Measurements from ENCODE around the gene CCSER1.
"Not testable (repeated sequence)": the region's sequence is repeated elsewhere in the genome, so short reads cannot be mapped to it uniquely, and the experiment has no call there.

CCSER1 gene

GRCh38 chr4:90317785-90318184 lies 190.6 kb downstream of the CCSER1 start:
- no peak for DNase-seq

DNA sequence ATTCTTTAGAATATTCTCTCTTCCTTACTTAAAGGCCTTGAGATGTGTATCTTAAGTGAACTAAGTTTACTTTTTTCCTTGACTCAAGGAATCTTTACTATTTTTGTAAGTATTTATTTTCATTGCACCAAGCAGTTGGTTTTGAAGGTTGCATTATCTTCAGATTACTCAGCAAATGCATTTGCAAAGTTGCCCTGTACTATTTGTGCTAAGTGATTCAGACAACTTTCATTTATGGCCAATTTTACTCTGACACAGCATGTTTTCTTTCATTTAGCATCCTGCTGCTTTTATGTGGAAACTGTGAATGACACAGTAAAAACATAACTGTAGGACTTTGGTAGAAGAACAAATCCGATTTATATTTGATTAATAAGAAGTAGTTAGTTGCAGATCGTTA lies 191.0 kb downstream of the CCSER1 start:
- DNase-seq, result no peak

GRCh38 chr4:90328558-90328957 lies 201.4 kb downstream of the CCSER1 start:
- DNase-seq, result peak; percentile 28

DNA sequence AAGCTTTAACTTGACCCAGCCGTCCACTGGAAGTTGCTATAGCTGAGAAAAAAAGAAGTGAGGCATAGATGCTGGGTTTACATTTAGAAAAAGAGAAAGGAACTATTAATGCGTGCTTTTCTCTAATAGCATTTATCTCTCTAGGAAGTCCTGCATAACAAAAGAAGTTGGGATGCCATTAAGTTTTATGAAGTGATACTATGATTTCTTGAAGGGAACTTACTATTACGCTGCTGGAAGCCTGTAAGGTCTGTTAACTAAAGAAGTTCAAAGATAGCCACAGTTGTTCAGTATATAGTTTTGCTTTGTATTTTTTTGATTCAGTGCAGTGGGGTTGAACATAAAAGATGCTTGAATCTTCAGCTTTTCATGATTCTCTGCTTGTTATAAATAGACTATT lies 203.4 kb downstream of the CCSER1 start:
- DNase-seq, result no peak

DNA sequence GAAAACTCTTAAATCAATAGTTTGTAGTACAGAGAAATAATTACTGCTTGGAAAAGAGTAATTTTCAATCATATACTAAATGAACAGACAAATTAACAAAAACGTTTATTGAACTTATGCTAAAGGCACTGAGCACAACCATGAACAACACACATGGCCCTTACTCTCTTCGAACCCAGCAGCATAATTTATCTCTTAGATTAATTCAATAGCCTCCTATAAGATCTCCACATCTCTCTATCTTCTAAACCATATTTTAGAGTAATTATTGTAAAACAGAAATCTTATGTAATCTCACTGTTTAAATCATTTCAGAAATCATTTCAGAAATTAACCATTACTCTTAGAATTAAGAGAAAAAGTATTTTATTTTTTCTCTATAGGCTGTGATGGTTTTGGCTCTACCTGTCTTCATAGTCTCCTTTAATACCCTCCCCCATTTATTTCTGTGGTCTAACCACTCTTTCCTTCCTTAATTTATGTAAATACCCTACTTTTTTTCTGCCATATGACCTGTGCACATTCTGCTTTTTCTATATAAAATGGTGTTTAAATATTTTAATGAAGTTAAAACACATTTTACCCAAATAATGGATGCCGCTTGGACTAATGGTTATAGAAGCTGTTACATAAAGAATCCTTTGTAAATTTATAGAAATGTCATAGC lies 218.5 kb downstream of the CCSER1 start:
- no peak for DNase-seq

GRCh38 chr4:90349636-90350035 lies 222.4 kb downstream of the CCSER1 start:
- no peak for DNase-seq

DNA sequence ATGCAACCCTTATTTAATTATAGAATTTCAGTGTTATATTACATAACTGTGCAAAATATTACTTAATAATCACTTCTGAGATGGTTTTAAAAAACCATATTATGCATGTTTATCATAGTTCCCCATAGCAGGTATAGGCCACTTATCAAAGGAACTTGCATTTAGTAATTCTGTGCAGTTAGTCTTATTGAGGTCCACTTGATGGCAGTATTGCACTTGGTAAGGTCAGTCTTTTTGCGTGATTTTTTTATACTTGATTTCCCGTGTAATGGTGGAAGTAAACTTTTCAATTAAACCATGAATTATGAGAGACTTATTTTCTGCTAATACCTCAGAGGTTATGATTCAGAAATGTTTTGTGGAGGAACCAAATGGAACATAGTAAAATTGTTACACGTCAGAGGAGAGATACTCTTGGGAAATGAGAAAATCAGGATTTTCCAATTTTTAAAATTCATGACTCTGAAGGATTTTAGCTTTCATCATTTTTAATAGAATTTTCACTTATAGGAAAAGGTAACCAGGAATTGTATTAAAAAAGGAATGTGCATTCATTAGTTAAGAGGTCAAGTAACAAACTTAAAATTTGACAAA lies 230.0 kb downstream of the CCSER1 start:
- DNase-seq, result peak; percentile 62

DNA sequence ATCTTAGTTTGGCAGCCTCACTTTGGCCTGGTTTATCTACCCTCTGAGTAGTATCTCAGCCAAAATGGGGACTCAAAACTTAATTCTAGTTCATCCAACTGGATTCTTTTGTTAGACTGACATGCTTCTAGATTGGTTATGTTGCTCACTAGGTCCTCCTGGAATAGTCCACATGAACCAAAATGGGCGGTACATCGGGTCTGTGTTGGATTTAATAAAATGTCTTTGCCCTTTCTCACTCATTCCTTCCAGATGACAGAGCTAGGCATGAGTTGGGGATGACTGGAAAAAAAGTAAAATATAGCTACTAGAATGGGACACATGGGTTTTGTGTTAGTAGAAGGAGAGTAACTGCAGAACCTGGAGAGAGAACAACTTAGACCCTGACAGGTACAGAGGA lies 247.9 kb downstream of the CCSER1 start:
- no peak for DNase-seq

DNA sequence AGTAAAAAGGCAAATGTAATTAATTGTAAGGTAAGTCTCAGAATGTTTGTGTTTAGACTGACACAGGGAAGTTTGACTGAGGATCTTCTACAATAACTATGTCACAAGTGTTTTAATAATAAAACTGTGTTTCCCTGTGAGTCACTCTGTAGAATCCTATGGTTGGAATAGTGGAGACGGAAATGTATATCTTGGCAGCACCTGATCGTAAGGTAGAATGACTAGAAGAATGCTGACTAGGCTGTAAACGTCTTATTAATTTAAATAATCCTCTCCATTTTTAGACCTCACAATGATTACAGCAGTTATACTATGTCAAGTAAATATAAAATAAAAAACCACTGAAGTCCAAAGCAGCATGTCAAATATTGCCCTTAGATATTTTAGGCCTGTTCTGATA lies 266.0 kb downstream of the CCSER1 start:
- no peak for DNase-seq

DNA sequence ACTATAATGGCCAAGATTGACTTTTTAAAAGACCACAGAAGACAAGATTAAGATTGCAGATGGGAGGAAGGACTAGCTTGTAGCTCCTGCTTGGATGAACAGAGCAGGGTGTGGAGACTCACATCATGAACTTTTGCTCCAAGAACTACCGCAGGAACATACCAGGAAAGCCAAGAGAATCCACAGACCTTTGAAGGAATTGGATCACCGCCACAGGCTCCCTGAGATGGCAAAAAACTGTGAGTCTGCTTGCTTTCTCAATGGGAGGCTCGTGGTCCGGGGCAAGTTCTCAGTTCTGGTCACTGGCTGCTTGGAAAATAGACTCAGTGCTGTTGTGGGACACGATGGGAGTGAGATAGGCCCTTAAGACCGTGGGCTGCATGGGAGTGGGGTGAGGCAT lies 276.6 kb downstream of the CCSER1 start:
- no peak for DNase-seq

DNA sequence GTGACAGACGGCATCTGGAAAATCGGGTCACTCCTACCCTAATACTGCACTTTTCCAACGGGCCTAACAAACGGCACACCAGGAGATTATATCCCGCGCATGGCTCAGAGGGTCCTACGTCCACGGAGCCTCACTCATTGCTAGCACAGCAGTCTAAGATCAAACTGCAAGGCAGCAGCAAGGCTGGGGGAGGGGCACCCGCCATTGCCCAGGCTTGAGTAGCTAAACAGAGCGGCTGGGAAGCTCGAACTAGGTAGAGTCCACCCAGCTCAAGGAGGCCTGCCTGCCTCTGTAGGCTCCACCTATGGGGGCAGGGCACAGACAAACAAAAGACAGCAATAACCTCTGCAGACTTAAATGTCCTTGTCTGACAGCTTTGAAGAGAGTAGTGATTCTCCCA lies 280.7 kb downstream of the CCSER1 start:
- DNase-seq, result not testable (repeated sequence)

GRCh38 chr4:90412786-90413185 lies 285.6 kb downstream of the CCSER1 start:
- not testable (repeated sequence) for DNase-seq

DNA sequence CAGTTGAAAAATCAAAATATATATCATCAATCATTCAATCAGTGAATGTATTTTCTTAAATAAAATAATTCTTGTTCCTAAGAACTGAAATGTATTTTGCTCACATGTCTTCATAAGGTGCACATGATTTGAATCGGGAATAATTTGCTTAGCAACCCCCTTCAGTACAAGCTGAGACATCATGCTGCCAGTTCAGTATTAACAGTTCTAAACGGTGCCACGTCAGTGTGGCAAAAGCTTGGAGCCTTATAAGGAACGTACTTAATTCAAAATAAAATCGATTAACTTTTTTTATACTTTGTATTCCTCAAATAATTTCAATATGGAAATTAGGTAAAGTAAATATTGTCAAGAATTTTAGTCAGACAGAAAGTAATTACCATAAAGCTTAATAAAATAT lies 287.9 kb downstream of the CCSER1 start:
- no peak for DNase-seq

- peak; percentile 34 for DNase-seq
Observed at GRCh38 chr4:90419124-90419711, 292.0 kb downstream of the CCSER1 start.

DNA sequence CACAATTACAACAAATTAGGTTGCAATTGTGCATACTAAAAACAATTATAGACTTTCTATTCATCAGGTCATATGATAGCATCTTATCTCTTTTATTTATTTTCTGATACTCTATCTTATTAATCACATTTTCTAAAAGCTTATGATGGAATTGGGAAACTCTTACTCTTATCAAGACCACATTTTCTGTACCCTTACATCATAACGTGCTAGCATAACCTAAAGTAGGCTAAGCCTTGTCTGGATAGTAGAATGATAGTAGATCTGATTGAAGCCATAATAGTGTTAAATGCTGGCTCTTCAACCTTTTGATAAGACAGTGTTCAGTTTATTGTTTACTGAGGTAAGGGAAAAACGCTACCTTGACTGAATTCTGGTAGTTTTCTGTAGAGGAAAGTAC lies 294.0 kb downstream of the CCSER1 start:
- no peak for DNase-seq

GRCh38 chr4:90425893-90426292 lies 298.7 kb downstream of the CCSER1 start:
- DNase-seq, result no peak

- DNase-seq, result no peak
Observed at GRCh38 chr4:90438522-90438921, 311.3 kb downstream of the CCSER1 start.

DNA sequence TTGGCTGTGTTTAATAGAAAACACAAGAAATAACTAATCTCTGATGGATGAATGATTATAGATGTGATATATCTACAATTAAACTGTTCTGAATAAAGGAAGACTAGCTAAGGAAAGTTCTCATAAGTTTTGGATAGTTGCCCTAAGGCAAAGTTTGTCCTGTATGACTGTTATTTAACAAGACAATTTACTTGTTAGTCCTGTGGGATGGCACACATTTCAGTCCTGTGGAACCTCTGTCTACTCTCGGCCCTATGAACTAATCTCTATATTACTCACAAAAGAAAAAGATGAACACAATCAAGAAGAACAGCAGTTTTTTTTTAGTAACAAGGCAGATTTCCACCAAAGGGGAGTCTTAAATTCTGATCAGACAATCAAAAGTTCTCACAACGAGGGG lies 314.6 kb downstream of the CCSER1 start:
- no peak for DNase-seq

GRCh38 chr4:90442619-90443018 lies 315.4 kb downstream of the CCSER1 start:
- no peak for DNase-seq

DNA sequence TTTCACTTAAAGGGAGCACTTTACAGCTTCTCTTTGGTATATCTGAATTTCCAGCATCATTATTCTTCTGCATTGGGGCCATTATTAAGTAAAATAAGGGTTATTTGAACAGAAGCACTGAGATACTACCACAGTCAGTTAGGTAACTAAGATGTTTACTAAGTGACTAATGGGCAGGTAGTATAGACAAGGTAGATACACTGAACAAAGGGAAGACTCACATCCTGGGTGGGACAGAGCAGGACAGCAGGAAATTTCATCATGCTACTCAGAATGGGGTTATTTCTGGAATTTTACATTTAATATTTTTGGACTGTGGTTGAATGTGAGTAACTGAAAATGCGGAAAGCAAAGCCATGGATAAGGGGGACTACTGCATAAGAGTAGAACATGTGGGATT lies 316.0 kb downstream of the CCSER1 start:
- no peak for DNase-seq

GRCh38 chr4:90444904-90445303 lies 317.7 kb downstream of the CCSER1 start:
- DNase-seq, result no peak

DNA sequence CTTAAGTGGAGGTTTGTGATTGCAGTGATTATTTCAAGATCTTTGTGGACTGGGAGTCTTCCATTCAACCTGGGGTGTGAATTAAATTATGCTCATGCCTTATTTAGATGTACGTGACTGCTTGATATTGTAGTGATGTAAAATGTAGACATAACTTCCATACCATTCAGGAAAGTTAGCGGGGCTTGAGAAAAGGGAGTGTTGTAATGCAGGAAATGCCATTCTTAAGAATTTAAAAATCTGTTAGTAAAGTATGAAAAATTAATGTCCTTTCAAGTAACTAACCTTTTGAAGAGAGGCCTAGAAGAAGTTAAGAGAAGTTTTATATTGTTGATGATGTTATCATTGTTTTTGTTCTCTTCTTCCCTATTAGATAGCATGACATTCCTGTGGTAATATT lies 318.2 kb downstream of the CCSER1 start:
- no peak for DNase-seq

DNA sequence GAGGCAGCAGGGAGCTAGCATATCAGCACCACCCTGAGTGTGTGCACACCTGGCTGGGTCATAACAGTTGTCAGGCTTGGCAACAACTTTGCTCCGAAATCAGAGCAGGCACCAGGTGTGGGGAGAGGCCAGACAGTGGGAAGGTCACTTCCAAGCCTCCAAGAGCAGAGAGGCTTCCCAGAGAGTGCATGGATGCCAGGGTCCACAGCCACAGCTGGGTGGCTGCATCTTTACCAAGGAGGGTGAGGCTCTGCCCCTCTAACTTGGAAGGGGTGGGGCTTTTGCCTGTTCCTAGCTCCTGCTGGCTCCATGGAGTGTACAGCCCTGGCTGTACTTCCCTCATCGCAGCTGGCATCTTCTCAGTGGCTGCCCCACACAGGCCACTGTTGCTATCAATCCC lies 322.4 kb downstream of the CCSER1 start:
- DNase-seq, result no peak

GRCh38 chr4:90456891-90457290 lies 329.7 kb downstream of the CCSER1 start:
- no peak for DNase-seq

DNA sequence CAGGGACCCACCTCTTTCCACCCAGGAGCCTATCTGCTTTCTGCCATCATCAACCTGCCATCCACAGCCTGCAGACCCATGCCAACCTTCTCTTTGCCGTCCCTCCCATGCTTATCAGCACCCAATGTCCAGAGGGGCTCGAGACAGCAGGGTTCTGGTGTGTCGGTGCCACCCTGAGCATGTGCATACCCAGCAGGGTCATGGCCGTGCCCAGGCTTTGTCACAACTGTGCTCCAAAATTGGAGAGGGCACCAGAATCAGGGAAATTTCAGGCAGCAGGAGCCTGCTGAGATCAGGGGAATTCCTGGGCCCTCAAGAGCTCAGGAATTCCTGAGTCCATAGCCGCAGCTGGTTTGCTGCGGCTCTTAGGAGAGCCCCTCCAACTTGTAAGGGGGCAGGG lies 330.6 kb downstream of the CCSER1 start:
- DNase-seq, result no peak

Measured in hematopoietic multipotent progenitor cell treated with erythropoietin and hydrocortisone succinate and interleukin-3 and kit ligand, for 8 days (in vitro differentiated cells).